Left ventricle myocardium inferior (tissue), 1 donor: Measurements from ENCODE around the gene PHC3. TPM values are rescaled to one million over a fixed set of nuclear protein-coding genes. Genes with fewer than 3 reads are reported as not detected.

ENCODE experiments used
- DNase-seq: peaks from one replicate; pipeline ENCODE4 v3.0.0-alpha.2; 2020
- H3K27ac ChIP-seq: fragments of 200-600 bp; replicated peaks from 2 replicates; pipeline ENCODE4 v1.8.0; 2021
- H3K27me3 ChIP-seq: fragments of 200-600 bp; 2 replicates; pipeline ENCODE4 v1.8.0; 2021; ENCODE audit warnings: low read depth
- H3K36me3 ChIP-seq: fragments of 200-600 bp; 2 replicates; pipeline ENCODE4 v1.8.0; 2021
- H3K4me1 ChIP-seq: fragments of 200-600 bp; 2 replicates; pipeline ENCODE4 v1.8.0; 2021
- H3K4me3 ChIP-seq: fragments of 200-600 bp; 2 replicates; pipeline ENCODE4 v1.8.0; 2021; ENCODE audit warnings: mild to moderate bottlenecking, moderate library complexity
- H3K9me3 ChIP-seq: fragments of 200-600 bp; replicated peaks from 2 replicates; pipeline ENCODE4 v1.8.0; 2021
- CTCF ChIP-seq: fragments of 200-600 bp; IDR thresholded peaks from 2 replicates; pipeline ENCODE4 v1.8.0; 2021; ENCODE audit warnings: antibody characterized with exemption, mild to moderate bottlenecking, borderline replicate concordance
- intact Hi-C: fragments of 100-400 bp; cut with micrococcal nuclease; formaldehyde crosslinking; loops from one replicate; pipeline ENCODE4 v1.11.0; 2022
- total RNA-seq: library from RNA; stranded (reverse); fragmentation: NEBNext Ultra II Directional; extraction: Animal tissue kit (Norgen Biotek cat#: 25700); gene quantifications from one replicate; pipeline ENCODE4 v1.2.1, GENCODE V29; 2021
- donor health status: DM: no; HTN: yes; CAD: no; lungs with severe emphysema.

PHC3 gene
- total RNA-seq, 1 donor from 2014 or later = 53.1 TPM

- DNase-seq = no peak
- H3K4me3 ChIP-seq = no peak overlapping the region
- intact Hi-C loops = no loop called here
- peaks cover 35% of the 10 kb centered on the region for H3K36me3 ChIP-seq
- peaks cover 19% of the 10 kb centered on the region for H3K4me1 ChIP-seq
- H3K9me3 ChIP-seq = no peaks in the 10 kb centered on the region
- no peaks in the 10 kb centered on the region for H3K27me3 ChIP-seq
- TF ChIP-seq CTCF = no peak
- H3K27ac ChIP-seq = no peak overlapping the region
Observed at GRCh38 chr3:170145278-170145677, 36.3 kb downstream of the PHC3 start.

- H3K27me3 ChIP-seq = no peaks in the 10 kb centered on the region
- TF ChIP-seq CTCF = no peak
- H3K36me3 ChIP-seq = peaks cover 31% of the 10 kb centered on the region
- H3K4me3 ChIP-seq = no peak overlapping the region
- intact Hi-C loops = no loop called here
- H3K27ac ChIP-seq = no peak overlapping the region
- H3K9me3 ChIP-seq = no peaks in the 10 kb centered on the region
- no peak for DNase-seq
- H3K4me1 ChIP-seq = peaks cover 25% of the 10 kb centered on the region
Observed at GRCh38 chr3:170144437-170144843, 37.1 kb downstream of the PHC3 start.

- Histone ChIP-seq H3K36me3 (peaks cover 18% of the 10 kb centered on the region), H3K27ac (no peak overlapping the region), H3K27me3 (no peaks in the 10 kb centered on the region), H3K9me3 (no peaks in the 10 kb centered on the region), H3K4me3 (no peak overlapping the region), H3K4me1 (peaks cover 25% of the 10 kb centered on the region)
- intact Hi-C loops = no loop called here
- no peak for DNase-seq
- TF ChIP-seq CTCF = no peak
Observed at GRCh38 chr3:170142373-170142772, 39.2 kb downstream of the PHC3 start.

- H3K27ac ChIP-seq = no peak overlapping the region
- H3K4me1 ChIP-seq = peaks cover 22% of the 10 kb centered on the region
- H3K9me3 ChIP-seq = peaks cover 3% of the 10 kb centered on the region
- no peaks in the 10 kb centered on the region for H3K27me3 ChIP-seq
- H3K36me3 ChIP-seq = peaks cover 39% of the 10 kb centered on the region
- TF ChIP-seq CTCF = no peak
- intact Hi-C loops = no loop called here
- DNase-seq = no peak
- H3K4me3 ChIP-seq = no peak overlapping the region
Observed at GRCh38 chr3:170137986-170138385, 43.5 kb downstream of the PHC3 start.

- Histone ChIP-seq H3K36me3 (peaks cover 74% of the 10 kb centered on the region), H3K4me1 (no peaks in the 10 kb centered on the region), H3K9me3 (peaks cover 13% of the 10 kb centered on the region), H3K27ac (no peak overlapping the region), H3K27me3 (no peaks in the 10 kb centered on the region), H3K4me3 (no peak overlapping the region)
- no peak for TF ChIP-seq CTCF
- intact Hi-C loops = no loop called here
- DNase-seq = no peak
Observed at GRCh38 chr3:170132335-170132734, 49.2 kb downstream of the PHC3 start.

GRCh38 chr3:170130532-170130931 lies 51.0 kb downstream of the PHC3 start:
- intact Hi-C loops = no loop called here
- peaks cover 61% of the 10 kb centered on the region for H3K36me3 ChIP-seq
- no peaks in the 10 kb centered on the region for H3K4me1 ChIP-seq
- H3K9me3 ChIP-seq = peaks cover 13% of the 10 kb centered on the region
- DNase-seq = no peak
- no peak for TF ChIP-seq CTCF
- no peak overlapping the region for H3K4me3 ChIP-seq
- H3K27ac ChIP-seq = no peak overlapping the region
- H3K27me3 ChIP-seq = no peaks in the 10 kb centered on the region
